Fibroblast of the conjunctiva (primary cell): ENCODE measurements around the gene UNC45A.
A peak's percentile ranks its signal among the peaks of the same experiment; 100 is the strongest.
"Not testable (repeated sequence)": the region's sequence is repeated elsewhere in the genome, so short reads cannot be mapped to it uniquely, and the experiment has no call there.

Experiments
- DNase-seq: peaks from one replicate; pipeline ENCODE4 v3.0.0-alpha.2; 2010; ENCODE audit warnings: low read depth

Gene UNC45A

DNA sequence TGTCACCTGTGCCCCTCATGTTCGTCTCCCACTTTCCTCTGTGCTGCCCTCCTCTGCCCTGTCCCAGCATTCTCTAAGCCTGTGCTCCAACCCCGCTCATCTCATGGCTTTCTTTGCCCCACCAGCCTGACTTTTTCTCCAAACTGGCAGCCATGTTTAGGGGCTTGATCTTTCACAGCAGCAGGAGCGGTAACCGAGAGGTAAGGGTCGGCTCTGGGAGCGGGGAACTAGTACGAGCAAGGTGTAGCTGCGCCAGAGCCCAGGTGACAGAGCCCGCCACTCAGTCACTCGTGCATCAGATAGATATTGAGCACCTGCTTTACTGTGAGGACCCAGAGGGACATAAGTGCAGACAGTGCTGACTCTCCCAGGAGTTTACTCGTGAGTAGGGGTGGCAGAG is 18.6 kb upstream of the UNC45A start:
- no peak for DNase-seq

DNA sequence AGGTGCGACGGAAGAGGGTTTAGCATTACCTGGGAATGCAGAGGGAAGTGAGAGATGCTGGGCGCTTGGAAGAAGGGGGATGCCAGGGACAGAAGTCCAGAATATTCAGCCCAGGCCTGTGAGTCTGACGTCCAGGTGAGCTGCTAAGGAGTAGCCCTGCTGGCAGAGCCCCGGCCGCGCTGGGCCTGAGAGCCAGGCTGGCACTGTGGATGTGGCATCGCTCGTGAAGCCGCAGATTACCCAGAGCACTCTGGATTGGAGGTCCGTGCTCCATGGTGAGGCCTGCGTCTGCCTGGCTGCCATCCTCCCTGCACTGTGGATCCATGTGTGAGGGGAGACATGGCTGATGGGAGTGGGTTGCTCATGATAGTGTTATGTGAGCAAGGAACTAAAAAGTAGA is 17.5 kb upstream of the UNC45A start:
- no peak for DNase-seq

DNA sequence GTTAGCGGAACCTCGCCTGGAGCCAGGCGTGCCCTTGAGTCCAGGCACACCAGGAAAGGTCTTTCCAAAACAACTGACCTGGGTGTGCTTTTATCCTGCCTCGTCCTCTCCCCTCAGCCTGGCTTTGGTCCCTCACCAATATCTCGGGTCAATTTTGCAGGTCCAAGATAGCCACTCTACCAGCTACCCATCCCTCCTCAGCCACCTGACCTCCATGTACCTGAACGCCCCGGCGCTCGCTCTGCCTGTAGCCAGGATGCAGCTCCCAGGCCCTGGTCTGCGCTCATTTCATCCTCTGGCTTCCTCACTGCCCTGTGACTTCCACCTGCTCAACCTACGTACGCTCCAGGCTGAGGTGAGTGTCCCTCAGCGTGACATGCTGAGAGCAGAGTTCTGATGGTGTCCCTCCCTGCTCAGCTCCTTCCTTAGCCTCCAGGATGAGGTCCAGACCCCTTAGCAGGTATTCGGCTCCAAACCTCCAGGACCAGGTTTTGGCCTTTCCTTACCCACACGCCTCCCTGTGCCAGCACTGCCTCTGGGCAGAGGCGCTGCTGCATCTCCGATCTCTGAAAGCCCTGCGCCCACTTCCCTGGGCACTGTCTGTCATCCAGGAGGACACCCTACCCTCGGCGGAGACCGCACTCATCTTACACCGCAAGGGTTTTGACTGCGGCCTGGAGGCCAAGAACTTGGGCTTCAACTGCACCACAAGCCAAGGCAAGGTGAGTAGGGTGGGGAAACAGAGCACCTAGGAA is 16.9 kb upstream of the UNC45A start:
- DNase-seq, result no peak

DNA sequence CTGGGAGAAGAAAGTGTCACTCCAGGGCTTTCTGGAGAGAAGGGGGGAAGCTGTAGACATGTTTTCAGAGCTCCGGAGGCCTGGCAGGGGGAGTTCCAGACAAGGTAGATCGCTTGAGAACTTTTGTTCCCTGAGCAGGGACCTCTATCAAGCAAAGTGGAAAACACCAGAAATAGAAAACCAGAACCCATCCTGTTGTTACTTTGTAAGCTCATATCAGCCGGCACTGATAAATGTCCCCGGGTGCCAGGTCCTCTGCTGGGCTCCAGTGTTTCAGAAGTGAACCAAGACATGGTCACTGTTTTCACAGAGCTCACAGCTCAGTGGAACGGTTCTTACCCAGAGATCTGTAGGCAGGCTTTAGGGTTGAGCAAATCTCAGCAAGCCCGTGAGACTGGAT is 16.2 kb upstream of the UNC45A start:
- DNase-seq, result no peak

DNA sequence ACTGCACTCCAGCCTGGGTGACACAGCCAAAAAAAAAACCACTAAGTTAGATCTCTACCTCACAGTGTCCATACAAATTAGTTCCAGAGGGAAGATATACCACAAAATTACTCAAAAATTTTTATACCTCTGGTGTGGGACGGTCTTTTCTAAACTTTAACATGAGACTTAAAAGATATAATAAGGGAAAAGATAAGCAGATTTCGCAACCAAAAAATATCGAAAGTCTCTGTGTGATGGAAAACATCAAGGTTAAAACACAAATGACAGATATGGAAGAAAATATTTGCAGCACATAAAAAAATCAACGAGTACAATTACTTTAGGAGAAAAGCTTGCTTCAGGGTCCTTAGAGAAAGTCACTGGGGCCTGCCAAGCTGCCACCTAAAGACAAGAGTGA is 13.2 kb upstream of the UNC45A start:
- DNase-seq, result no peak

DNA sequence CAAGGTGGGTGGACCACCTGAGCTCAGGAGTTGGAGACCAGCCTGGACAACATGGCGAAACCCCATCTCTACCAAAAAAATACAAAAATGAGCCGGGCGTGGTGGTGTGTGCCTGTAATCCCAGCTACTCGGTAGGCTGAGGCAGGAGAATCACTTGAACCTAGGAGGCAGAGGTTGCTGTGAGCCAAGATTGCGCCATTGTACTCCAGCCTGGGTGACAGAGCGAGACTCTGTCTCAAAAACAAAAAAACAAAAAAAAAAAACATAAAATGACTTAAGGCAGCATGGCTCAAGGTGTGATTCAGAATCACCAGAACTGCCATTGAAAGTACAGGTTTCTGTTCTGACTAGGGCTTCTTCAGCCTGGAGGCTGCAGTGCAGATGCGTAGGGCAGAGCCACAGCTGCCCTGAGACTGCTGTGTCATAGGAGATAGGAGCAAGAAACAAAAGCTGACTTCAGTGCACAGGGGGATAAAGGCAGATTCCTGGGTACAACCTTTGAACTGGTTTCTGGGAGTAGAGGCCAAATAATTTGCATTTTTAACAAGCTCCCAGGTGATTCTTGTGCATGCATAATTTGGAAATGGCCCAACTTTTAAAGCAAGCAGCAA is 12.3 kb upstream of the UNC45A start:
- not testable (repeated sequence) for DNase-seq

DNA sequence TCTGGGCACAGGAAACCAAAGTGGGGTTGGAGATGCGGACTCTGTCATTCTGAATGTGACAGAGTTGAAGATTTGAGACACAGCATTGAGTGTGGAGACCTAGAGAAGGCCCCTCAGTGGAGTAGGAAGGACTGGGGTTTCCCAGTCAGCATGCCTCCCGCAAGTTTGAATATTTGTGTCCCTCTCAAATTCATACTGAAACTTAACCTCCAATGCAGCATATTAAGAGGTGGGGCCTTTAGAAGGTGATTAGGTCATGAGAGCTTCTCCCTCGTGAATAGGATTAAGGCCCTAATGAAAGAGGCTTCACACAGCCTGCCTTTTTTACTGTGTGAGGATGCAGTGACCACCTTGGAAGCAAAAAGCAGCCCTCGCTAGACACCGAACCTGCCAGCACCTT is 10.7 kb upstream of the UNC45A start:
- DNase-seq, result no peak

DNA sequence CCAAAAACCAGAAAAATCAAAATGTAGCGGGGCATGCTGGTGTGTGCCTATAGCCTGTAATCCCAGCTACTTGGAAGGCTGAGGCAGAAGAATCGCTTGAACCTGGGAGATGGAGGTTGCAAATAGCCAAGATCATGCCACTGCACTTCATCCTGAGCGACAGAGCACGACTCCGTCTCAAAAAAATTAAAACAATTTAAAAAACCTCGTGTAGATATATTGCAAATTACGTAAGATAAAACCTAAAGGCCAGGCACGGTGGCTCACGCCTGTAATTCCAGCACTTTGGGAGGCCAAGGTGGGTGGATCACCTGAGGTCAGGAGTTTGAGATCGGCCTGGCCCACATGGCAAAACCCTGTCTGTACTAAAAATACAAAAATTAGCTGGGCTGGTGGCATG is 8.3 kb upstream of the UNC45A start:
- DNase-seq, result not testable (repeated sequence)

DNA sequence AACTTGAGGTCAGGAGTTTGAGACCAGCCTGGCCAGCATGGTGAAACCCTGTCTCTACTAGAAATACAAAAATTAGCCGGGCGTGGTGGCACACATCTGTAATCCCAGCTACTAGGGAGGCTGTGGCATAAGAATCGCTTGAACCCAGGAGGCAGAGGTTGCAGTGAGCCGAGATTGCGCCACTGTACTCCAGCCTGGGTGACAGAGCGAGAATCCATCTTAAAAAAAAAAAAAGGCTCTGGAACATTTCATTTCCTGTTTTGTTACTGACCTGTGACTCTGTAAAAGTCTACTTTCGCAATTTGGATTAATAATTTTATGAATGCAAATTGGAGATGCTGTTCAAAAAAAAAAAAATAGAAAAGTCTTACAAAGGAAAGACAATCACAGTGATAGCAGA is 7.0 kb upstream of the UNC45A start:
- DNase-seq, result not testable (repeated sequence)

DNA sequence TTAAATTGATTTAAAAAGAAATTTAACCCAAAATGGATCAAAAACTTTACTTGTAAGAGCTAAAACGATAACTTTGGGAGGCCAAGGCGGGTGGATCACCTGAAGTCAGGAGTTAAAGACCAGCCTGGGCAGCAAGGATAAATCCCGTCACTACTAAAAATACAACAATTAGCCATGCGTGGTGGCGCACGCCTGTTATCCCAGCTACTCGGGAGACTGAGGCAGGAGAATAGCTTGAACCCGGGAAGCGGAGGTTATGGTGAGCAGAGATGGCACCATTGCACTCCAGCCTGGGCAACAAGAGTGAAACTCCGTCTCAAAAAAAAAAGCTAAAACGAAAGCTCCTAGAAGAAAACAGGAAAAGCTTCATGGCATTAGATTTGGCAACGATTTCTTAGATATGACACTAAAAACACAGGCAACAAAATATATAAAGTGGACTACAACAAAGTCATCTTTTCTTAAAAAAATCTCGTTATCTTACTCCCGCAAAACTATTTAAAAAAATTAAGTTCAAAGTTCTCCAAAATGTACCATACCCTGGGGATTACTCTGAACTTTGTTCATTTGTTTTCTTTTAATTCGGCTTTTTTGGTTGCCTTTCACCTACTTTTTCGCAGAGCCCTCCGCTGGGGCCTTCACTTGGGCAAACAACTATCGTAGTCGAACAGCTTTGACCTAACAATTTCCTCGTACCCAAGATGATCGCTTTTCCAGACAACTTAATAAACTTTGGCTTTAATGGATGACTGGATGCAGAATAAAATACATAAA is 5.7 kb upstream of the UNC45A start:
- no peak for DNase-seq

DNA sequence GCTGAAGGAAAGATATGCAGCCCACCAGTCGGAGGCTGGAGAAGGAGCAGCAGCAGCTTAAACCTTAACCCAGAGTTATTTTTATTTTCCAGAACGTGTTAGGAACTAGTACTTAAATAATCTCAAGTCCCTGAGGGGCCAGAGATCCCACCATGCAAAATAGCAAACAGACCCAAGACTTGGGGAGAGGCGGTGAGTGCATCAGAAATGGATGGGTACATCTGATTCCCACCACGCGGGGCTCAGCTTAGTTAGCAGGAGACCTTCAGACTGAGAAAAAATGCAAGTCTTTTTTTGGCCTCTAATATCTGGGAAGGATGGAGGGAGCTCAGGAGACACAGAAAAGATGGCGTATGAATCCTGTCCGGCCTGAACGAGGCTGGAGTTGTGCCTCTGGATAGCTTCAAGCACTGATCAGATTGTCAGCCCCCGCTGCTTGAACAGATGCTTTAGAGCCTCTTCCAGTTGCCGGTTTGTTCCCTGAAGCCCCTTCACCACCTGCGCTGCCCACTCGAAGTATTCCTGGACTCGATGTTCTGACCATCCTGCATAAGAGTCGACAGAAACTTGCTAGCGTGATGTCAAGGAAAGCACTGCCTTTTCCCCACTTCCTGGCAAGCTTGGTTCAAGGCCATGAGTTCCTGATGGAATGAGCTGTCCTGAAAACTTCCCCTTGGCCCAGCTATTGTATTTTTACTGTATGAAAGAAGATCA is 4.1 kb upstream of the UNC45A start:
- no peak for DNase-seq

DNA sequence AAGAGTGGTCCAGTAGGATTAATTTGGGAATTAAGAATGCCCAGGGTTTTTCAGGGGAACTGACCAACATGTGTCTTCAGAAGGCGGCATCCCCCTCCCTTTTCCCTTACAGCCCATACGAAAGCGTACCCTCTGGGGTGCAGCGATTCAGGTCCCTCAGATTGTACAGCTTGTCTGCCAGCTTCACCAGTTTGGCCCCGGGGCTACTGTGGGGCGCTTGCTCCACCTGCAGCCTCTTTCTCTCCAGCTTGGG is 3.6 kb upstream of the UNC45A start:
- no peak for DNase-seq

DNA sequence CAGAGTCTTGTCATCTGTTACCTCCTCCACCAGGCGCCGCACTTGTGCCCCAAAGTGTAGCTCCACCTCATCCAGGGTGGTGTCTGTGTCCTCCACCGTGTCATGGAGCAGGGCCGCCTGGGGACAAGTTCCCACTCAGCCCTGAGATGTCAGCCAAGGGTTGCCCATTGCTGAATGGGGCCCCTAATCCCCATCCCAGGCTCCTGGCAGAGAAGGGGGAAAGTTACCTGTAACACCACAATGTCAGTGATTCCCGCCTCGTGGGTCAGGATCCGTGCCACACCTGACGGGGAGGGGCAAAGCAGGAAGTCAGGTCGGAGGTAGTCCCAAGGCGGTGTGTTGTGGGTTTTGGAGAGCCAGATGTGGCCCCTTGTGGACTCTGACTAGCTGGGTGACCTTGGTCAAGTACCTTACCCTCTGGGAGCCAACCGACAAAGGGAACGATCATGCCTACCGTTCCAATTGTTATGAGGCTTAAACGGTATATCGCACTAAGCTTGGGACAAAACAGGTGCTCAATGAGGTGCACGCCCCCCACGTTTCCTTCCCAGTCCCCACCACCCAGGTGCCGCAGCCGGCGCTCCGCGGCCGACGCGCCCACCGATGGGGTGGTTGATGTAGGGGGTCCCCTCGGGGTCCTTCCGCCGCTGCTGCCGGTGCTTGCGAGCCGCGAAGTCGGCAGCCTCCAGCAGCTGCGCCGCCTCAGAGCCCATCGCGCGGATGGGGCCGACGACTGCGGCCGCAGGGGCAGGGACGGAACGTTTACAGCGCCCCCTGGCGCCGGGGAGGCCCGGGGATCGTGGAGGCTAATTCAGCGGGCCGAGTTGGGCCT is 3.0 kb upstream of the UNC45A start, which contains the start of gene HDDC3:
TSS of gene HDDC3 (minus strand) at position 722 of the 832 bp plus-strand sequence. CDS start at position 713, 9 bp downstream.
- DNase-seq, result peak; percentile 60

DNA sequence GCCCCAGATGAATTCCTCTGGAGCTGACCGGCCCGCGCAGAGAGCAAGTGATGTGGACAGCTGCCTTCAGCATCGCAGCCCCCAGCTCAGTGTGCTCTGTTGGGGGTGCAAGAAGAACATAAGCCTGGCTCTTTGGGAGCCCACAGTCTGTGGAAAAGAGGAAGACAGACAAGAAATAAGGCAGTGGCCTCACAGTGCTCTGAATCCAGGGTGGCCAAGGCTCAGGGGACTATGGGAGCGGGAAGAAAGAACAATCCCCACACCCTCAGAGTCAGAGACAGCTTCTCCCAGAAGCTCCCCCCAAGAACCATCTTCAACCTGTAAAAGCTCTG is 2.5 kb upstream of the UNC45A start:
- DNase-seq, result no peak

DNA sequence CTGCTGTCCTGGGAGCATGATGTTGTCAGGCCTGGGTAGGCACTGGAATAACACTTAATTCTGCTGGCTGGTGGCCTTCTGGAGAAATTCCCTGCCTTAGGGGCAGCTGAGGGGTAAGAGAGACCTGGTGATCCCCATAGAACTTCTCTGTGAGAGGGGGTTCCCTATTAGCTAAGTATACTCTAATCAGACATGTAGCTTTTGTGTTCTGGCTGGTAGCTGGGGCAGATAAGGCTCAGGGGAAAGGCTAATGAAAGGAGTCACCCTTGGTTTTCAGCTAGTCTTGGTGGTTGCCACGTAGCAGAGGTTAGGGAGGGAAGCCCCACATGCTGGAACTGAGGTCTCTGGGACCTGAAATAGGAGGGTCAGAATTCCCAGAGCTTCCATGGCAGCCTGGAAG is 1.8 kb upstream of the UNC45A start:
- no peak for DNase-seq

DNA sequence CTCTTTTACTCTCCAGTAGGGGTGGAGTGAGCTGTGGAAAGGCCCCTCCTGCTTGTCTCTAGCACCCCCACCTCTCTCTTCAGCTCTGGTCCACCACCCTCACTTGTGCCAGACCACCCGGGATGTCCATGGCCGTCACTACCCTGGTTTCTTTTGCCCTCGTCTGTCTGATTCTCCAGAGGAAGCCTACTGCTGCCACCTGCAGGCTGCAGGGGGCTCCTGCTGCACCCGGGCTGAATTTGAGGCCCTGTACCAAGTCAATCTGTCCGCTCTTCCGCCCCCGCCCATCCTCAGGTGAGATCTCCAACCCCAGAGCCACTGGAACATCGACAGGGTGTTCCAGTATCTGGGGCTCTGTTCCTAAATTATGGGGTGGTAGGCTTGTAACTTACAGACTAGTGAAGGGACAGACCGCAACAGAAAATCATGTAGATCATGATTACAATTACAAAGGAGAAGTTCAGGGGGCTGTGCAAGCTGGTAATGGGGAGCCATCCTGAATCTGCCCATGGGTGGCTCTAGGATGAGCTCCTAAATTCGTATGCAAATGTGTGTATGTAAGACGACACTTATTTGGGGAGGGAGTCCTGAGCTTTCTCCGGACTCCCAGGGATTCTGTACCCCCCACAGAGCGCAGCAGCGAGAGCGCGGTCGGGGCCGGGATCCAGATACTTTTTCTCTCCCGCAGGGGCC is 683 bp upstream of the UNC45A start:
- peak; percentile 75 for DNase-seq

DNA sequence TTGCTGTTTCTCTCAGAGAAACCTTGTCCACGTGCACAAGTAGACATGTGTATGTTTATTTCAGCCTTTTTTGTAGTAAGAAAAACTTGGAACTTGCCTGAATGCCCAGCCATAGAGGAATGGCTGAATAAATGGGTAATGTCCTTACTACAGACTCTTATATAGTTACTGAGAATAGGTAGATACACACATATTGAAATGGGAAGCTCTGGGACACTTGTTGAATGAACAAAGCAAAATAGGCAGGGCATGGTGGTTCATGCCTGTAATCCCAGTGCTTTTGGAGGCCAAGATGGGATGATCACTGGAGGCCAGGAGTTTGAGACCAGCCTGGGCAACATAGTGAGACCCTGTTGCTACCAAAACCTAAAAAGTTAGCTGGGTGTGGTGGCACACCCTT is 1.7 kb downstream of the UNC45A start:
- DNase-seq, result no peak

DNA sequence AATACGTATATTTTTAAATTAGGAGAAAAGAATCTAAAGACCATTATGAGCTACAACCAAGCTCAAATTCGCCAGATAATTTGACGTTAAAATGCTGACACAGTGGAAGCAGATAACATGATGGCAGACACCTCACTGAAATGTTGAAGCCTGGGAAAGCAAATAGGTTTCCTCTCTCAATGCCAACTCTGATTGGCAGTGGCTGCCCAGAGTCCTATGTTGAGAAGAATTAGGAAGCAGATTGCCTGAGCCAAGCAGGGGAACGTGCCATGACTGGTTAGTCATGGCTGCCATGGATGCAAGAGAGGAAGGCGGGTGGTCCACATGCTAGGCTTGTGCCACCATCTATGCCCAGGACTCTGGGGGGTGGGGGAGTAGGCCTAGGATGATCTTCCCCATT is 3.2 kb downstream of the UNC45A start:
- DNase-seq, result no peak

DNA sequence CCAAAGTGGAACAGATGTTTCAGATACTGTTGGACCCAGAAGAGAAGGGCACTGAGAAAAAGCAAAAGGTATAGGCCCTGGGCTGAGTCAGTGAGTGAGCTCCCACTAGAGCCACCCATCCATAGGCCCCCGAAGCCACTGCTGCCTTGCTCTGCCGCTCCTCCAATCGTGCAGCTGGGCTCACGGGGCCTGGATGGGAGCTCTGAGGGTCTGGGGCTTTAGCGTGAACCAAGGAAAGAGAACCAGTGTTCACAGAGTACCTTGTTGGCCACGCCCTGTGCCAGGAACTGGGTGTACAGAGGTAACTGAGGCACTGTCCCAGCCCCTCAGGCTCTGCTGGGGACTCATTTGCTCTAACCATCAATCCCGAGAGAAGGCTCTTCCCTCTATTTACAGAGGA is 4.7 kb downstream of the UNC45A start:
- DNase-seq, result no peak

DNA sequence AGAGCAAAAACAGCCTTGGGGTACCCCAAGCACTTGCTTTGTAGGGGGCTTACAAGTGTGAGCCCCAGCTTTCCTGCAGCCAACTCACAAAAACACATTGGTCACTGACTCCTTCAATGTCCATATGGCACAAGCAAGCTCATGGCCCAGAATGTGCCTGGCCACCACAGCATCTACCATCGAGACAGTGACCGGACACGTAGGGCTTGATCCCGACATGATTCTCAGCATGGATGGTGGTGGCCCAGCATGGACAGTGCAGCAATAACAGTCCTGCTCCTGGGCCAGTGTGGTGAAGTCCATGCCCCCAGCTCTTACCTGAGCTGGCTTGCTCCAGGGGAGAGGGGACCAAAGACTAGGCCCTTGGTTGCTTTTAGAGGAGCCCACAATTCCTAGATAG is 6.0 kb downstream of the UNC45A start:
- DNase-seq, result no peak

DNA sequence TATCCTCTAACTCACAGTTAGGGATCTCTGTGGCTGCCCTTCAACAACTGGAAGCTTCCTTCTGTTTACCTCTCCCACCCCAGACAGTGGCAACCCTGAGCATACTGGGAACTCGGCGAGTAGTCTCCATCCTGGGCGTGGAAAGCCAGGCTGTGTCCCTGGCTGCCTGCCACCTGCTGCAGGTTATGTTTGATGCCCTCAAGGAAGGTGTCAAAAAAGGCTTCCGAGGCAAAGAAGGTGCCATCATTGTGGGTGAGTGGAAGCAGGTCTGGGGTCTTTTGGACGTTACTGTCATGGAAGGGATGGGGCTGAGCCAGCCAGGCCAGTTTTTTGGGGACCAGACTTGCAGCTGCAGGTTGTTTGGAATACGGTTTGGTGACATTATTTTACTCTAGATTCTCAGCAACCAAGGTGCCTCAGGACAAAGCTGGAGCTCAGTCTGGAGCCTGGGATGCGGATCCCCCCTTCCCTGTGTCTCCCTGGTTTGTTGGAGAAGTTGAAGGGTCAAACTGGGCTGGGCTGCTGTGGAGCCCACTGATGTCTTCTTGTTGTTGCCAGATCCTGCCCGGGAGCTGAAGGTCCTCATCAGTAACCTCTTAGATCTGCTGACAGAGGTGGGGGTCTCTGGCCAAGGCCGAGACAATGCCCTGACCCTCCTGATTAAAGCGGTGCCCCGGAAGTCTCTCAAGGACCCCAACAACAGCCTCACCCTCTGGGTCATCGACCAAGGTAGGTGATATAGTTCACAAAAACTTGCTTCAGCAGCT is 7.5 kb downstream of the UNC45A start:
- no peak for DNase-seq
